ENCODE data around the gene BPIFA1.

The BPIFA1 gene

DNA sequence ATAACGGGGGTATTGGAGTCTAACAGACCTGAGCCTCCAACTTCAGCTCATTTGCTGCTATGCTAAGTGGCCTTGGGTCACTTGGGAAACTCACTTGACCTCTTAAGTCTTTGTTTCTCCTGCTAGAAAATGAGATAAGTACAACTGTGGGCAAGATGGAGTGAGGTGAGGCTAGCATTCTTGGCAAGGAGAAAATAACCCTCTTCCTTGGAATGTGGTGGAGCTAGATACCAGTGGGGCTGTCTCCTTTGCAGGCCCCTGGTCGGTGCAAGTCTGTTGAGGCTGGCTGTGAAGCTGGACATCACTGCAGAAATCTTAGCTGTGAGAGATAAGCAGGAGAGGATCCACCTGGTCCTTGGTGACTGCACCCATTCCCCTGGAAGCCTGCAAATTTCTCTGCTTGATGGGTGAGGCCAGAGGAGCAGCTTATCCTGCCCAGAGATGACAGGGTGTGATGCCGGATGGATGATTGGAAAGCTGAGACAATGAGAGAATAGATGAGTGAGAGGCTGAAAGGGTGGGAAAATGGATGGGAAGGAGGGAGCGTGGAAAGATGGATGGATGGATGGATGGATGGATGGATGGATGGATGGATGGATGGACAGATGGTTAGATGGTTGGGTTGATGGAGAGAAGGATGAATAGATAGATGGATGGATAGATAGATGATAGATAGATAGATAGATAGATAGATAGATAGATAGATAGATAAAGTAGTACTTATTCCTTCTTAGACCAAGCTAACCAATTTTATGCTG, 4.4 kb downstream of the BPIFA1 start:
- DNase-seq (ENCODE audit: low spot score): no peak

DNA sequence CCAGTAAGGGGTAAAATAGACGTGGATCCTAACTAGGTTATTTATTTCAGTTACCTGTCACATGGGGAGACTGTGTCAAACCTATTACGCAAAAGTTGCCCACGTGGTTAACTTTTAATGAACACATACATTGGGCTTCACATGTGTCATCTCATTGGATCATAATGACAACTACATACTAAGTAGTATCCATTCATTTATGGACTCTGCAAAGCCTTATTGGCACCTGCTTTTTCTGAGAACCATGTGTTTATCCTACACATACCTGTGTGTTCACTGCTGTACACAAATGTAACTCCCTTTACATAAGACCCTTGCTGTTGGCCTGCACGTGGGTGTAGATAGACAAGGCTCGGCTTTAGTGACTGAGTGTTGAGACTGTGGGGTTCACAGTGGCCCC, 5.1 kb downstream of the BPIFA1 start:
- DNase-seq (ENCODE audit: low spot score): no peak

DNA sequence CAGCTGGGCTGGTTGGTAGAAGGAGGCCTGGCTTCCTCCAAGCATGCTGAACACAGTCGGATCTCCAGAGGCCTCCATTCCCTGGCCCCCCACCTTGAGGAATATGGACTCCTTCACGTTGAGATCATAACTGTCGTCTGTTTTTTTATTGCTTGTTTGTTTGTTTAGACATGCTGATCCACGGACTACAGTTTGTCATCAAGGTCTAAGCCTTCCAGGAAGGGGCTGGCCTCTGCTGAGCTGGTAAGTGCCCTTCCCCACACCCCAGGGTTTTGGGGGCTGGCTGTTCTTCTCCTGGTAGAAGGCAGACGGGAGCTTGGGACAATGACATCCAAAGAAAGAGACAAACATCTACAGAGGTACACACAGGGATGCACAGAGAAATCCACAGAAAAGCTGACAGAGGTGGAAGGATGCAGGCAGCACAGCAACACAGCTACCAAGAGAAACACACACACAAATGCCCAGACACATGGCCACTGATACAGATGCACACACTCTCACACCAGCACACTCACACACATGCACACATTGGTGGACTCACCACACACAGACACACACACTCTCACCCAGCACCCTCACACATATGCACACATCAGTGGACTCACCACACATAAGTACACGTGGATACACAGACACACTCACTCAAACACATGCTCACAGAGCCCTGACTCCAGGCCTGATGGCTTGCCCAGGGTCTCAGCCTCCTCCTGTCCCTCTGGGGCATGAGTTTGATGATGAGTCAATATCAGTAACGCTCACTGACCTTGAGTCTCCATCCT, 6.7 kb downstream of the BPIFA1 start:
- no peak for DNase-seq (ENCODE audit: low spot score)

DNA sequence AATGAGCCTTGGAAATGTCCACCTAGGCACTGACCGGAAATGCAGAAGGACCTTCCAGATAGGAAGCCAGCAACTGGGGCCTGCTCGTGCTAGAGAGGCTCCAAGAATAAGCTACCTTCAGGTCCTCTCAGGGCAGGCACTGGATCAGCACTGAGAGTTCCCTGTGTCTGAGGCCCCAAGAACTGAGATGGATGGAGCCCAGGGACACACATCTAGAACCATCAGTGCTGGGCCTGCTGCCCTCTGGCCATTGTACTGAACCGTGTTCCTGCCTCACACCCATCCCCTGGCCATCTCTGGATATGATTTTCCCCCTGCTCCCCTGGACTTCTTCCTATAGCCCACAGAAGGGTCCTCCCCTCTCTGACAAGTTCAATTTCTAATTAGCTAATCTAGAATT, 10.3 kb downstream of the BPIFA1 start:
- DNase-seq (ENCODE audit: low spot score): no peak

DNA sequence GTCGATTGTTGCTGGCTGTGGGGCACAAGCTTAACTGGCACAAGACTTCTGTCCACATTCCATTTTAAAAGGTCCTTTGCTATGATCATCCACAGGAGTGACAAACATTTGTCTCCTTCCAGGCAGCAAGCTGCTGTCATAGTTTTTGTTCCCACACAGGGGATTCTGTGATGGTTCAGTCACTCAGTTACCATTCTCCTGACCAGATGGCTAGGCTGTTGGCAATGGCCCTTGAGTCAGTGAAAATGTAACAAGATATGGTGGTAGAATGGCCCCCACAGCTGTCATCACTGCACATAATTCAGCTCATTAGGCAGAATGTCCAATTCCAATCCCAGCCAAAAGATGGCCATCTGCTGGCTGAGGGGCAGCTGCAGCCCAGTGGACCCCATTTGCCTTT, 13.7 kb downstream of the BPIFA1 start:
- no peak for DNase-seq (ENCODE audit: low spot score)

DNA sequence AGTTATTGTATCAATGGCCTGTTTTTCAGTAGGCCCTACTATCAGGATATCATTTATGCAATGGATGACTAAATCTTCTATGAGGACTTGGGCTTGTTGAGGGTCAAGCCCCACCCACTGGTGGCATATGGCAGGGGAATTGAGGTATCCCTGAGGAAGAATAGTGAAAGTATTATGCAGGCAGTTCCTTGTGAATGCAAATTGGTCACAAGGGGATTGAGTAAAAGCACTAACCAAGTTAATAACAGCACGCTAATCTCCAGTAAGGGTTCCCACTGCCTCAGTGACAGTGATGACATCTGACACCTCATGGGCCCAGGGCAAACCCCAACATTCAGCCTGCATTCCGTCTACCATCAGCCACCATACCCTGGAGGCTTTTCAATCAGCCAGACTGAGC, 14.9 kb downstream of the BPIFA1 start:
- no peak for DNase-seq (ENCODE audit: low spot score)

DNA sequence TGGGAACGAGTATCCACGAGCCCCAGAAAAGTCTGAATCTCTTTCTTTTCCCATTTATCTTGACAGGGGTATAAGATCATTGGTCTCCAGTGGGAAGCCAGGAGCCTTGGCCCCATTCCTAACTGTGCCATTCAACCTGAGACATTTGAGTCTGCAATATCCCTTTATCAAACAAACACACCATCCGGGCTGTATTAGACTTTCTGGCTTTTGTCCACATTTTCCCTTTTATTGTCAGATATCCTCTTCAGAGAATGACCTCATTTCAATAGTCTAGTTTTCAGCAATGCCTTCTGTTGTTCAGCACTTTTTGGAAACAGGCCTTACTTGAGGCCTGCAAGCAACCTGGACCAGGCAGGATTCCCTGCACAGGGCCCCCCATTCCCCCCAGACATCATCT, 15.7 kb downstream of the BPIFA1 start:
- DNase-seq (ENCODE audit: low spot score): no peak

DNA sequence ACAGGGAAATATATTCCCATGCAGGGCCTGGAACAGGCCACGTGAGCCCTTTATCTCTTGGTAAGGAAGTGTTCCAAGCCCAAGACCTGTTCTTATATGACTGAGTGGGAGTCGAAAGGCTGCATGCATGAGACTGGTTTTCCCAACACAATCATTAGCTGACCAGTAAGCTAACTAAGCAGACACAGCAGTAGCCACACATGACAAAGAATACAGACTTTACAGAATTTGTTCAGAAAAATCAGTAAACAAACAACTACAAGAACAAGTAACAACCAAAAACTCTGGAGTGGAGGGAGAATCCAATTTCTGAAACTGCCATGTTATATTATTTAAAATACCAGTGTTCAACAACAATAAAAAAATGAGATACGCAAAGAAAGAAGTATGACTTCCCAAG, 16.7 kb downstream of the BPIFA1 start:
- DNase-seq (ENCODE audit: low spot score): no peak

DNA sequence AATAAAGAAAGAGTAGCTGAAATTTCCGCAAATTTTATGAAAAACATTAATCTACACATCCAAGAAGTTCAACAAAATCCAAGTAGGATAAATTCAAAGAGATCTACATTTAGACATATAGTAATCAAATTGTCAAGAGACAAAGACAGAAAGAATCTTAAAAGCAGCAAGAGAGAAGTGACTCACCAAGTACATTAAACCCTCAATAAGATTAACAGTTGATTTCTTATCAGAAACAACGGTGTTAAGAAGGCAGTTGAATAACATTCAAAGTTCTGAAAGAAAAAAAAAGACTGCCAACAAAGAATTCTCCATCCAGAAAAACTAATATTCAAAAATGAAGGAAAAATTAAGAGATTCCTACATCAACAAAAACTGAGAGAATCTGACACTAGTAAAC, 19.2 kb downstream of the BPIFA1 start:
- no peak for DNase-seq (ENCODE audit: low spot score)

DNA sequence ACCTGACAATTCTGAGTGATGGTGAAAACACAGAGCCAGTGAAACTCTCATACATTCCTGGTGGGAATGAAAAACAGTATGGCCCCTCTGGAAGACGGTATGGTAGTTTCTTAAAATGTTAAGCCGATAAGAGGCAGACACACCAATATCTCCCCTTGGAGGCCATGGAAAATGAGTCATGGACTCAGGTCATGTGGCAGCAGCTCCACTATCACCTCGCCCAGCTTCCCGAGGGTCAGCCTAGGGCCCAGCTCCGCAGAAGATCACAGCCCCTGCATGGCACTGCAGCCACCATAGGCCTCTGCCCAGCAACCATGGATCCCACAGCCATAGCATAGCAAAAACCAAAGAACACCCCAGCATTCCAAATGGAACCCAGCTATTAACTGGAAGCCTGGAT, 21.4 kb downstream of the BPIFA1 start:
- DNase-seq (ENCODE audit: low spot score): no peak

DNA sequence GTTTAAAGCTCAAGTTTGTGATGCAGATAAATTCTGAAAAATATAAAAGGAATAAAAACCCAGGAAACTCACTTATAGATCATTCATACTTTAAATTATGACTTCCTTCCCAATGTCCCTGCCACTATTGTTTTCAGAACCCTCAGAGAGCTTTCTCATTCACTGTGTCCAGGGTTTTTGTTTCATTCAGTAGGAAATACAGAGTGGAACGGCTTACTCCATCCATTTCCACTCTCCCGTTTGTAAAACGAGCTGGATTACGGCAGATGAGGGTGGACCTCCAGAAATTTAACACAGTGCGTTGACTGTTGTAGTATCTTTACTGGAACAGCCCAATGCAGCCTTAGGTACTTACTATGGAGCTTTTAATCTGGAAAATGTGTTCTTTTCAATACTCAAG, 23.6 kb downstream of the BPIFA1 start:
- DNase-seq (ENCODE audit: low spot score): no peak

DNA sequence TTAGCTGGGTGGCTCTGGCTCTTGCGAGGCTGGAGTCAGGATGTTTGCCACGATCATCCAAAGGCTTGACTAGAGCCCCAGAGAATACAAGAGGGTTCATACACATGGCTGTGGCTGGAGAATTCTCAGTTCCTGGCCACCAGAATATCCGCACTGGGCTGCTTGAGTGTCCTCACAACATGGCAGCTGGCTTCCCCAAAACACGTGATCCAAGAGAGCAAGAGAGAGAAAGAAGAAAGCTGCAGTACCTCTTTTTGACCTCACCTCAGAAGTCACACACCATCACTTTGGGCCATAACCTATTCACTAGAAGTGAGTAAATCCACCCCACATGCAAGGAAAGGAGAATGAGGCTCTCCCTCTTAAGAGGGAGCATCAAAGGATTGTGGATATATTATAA, 25.7 kb downstream of the BPIFA1 start:
- DNase-seq (ENCODE audit: low spot score): no peak

DNA sequence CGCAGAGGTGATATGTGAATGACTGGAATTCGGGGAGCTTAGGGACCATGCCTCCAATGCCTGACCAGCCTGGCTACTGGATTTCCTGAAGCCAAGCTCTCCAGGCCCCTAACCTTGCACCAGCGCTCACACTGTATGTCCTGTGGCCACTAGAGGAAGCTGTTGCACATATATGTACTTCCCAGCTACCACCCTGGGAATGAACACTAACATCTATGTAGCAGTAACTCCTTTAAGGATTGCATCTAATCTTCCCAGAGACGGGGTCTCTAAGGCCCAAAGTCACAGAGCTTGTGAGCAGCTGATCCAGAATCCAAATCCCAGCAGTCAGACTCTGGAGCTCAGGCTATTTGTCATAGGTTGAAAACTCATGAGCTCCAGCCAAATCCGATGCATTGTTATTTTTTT, 26.9 kb downstream of the BPIFA1 start:
- DNase-seq (ENCODE audit: low spot score): peak; percentile 53

DNA sequence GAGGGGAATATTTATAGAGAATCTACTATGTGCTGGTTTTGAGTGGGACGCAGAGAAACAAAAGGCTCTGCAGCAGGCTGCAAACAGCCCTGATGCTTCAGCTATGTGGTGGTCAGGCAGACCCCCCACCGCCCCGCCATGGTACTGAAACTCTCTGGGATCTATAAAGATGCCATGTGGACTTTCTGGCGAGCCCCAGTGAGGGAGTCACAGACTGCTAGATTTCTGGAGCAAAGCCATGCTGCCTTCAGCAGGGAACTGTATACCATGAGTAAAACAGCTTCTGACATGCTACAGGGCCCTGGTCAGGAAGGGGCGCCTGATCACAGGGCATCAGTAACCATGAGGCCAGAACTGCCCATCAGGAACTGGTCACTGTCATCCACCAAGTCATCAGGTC, 28.0 kb downstream of the BPIFA1 start:
- DNase-seq (ENCODE audit: low spot score): no peak

DNA sequence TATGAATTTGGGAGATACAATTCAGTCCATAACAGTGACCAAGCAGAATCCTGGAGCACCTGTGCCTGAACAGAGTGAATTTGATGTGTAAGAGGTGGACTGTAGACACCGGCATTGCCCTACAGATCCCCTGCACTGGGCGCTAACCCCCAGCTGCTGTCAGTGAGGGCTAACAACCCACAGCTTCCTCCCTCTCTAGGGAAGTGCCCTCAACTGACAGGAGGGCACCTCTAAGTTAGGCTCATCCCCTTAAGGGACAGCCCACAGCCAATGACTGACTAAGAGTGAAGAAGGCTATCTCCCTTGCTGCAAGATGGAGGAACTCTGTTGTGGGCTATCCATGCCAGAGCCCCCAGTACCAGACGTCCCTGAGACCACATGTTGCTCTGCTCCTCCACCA, 31.9 kb downstream of the BPIFA1 start:
- no peak for DNase-seq (ENCODE audit: low spot score)

DNA sequence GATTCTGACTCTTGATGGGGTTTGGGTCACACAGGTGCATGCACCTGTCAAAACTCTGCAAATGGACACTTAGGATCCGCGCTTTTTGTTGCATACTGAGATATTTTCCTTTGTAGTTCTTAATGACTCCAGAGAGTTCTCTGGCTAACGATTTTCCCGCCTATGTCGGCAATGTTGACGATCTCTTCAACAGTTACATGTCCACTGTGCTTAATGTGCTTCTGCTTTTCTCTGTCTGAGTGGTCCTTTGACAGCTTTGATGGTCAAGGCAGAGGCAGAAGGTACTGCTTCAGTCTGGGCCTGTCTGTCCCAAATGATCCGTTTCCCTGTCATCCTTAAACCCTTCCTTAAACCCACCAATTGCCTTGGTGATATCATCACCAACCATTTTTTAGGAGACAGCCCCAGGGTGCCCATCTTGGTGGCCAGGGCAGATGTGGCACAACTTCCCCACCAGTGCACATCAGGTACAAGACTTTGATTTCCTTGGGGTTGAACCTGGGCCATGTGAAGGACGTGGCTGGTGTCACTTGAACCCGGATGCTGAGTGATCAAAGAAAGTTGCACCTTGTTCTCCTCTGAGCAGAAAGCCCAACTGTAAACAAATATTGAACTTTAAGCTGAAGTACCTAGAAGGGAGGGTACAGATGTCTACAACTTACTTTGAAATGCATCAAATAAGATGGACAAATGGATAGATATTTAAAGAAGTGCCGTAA, 36.5 kb downstream of the BPIFA1 start:
- DNase-seq (ENCODE audit: low spot score): no peak

DNA sequence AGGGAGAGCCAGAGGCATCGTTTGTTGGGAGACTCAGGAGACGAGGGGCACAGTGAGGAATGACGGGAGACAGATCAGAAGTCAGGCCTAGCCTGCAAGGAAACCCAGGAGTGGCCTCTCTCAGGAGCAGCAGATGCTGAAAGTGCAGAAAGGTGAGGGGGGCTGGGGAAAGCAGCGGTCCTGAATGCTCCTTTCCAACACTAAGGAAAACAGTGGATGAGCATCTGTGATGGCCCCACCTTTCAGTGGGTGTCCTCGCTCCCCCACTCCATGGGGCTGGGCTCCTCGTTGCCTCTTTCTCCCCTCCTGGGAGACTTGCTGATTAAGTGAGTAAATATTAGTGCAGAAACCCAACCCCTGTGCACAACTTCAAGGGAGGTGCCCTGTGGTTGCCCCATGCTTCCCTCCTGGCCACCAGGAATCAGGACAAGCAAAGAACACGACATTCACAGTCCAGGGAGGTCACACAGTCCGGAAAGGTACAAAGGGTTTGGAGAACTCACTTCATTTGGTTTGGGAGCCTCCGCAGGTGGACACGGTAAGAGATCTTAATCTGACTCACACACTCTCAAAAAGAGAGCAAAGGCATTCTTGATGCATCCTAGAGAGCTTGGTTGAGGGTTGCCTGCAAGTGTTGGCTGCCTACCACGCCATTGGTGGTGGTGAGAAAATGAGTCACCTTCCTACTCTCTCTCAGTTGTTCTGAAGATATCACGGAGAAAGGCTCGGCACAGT, 37.5 kb downstream of the BPIFA1 start:
- no peak for DNase-seq (ENCODE audit: low spot score)

DNA sequence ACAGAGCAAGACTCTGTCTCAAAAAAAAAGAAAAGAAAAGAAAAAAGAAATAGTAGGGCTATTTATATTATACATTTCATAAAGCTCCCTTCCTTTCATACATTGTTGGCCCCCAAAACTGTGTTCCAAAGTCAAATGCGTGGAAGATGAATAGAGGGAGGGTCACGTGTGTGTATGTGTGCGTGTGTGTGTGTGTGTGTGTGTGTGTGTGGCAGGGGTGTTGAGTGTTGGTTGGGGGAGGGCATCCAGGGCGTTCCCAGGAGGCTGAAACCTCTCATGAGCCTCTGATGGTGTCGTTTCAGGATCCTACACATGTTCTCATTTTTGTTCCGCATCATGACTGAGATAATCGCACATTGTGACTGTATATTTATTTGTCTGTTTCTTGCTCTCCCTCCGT, 39.4 kb downstream of the BPIFA1 start:
- no peak for DNase-seq (ENCODE audit: low spot score)

DNA sequence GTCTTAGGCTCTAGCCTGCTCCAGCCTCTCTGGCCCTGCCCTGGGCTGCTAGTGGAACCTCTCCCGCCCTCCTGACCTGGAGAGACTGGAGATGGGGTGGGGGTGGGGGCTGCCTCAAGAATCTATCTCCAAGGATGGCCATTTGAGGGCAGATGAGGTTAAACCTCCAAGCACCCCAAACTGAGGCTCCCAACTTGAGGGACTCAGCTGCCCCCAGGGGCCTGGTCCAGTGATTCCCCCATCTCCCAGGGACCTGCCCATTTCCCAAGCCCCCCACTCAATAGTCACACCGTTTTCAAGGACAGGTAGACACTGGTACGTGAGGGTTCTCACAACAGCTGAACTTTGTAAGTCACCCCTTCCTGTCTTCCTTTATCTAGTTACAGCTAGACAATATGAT, 40.1 kb downstream of the BPIFA1 start:
- no peak for DNase-seq (ENCODE audit: low spot score)

DNA sequence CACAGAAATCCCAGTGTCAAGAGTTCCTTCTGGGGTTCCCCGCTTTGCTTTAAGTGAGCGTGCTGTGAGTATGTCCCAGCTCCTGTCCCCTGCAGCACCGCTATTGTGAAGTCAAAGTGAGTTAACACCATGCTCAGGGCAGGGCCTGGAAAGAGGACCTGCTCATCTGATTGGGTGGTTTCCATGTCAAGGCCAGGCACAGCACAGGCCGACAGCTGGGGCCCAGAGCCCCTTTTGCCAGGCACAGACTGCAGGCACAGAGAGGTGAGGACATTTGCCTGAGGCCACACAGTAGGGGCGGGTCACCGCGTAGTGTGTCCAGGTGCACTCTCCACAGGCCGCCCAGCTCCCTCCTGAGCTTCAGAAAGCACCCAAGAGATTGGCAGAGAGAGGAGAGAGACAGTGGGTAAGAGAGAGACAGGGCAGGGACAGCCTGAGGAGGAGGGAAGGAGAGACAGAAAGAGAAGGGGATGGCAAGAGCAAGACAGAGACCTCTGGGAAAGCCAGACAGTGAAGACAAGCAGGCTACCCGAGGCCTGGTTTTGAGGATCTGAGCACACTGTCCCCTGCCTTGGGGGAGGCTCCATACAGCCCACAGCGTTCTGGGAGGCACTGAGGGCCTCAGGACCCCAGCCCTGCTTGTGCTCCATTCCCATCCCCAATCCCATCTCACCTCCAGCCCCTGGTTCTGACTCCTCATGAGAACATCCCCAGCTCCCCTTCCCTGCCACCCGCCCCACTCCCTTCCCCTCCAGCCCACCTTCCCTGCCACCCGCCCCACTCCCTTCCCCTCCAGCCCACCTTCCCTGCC, 40.7 kb downstream of the BPIFA1 start:
- DNase-seq (ENCODE audit: low spot score): no peak
